ENCODE results near the gene SAXO2.
"Not testable (repeated sequence)": the region's sequence is repeated elsewhere in the genome, so short reads cannot be mapped to it uniquely, and the experiment has no call there.

Gene SAXO2, protein sequence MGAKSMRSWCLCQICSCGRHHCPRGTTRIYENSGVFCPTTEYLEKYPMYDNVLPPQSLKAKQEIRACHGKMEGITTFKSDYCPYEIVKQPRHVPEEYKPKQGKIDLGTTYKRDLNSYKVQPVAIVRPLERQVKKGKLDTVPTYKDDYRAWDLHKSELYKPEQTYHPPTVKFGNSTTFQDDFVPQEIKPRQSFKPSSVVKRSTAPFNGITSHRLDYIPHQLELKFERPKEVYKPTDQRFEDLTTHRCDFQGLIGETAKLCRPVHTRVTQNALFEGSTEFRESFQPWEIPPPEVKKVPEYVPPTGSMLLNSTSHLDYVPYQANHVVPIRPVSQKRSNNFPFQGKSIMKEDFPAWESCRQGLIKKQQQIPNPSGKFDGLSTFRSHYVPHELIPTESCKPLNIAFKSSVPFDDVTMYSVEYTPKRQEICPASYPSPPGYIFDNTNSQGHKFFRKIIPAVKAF

DNA sequence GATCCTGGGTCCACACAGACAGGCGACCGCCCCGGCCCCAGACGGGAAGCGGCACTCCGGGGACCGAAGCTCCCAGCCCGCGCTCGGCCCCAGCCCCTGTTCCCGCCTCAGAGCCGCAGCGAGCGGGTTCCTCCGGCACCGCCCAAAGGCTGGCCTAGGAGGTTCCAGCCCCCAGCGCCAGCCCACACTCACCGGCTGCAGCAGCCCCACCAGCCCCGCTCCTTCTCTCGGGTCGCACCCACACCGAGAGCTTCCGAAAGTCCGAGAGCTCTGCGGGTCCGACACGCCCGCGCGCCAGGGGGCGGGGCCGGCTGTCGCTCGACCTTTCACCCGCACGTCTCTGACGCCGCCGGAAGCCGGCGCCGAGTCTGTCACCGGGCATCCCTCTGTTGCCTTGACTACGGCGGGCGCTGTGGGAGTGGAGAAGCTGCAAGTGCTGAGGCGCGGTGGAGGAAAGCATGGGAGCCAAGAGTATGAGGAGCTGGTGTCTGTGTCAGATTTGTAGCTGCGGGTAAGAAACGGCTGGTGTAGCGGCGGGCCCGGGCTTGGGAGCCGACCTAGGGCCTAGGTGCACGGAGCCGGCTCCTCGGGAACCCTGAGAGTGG lies at the start of gene SAXO2, which contains the start of gene EFL1:
TSS of gene SAXO2 (plus strand) at position 397 of the 605 bp plus-strand sequence. CDS start at position 459, 62 bp downstream.
TSS of gene EFL1 (minus strand) at position 313 of the 605 bp plus-strand sequence. CDS start 956 bp downstream, outside the sequence.
- in situ Hi-C loops (cut with HindIII; ENCODE audit: low sequenced_read_pairs), result no loop called here

DNA sequence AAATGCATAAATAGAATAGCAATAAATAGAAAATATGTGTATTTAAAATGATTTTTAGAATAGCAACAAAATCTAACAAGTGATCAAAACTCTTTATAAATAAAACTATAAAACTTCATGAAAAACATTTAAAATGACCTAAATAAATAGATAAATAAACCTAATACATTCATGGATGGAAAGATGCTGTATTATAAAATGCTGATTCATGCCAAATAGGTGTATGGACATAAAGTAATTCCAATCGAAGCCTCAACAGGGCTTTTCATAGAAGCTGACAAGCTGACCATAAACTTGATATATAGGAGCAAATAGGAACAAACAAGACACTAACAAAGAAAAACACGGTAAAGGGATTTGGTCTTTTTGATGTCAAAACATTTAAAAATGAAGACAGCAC lies 46.5 kb upstream of the SAXO2 start:
- in situ Hi-C loops (cut with HindIII; ENCODE audit: low sequenced_read_pairs), result not testable (repeated sequence)

DNA sequence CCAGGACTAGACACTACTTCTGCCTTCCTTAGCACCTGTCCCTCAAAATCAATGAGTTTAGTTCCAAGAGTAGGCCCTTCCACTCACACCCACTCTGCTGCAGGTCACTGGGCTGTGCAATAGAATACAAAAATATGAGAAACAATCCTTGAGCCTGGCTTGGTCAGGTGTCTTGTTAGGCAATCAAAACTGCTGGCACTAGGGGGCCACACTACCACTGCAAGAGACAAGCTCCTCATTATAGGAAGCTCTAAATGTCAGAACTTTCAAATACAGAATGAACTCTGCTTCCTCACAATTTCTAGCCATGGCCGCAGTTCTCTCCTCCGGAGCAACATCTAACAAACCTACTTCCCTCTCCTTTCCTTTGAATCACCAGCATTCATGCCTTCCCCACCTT lies 41.1 kb upstream of the SAXO2 start:
- in situ Hi-C loops (cut with HindIII; ENCODE audit: low sequenced_read_pairs), result not testable (repeated sequence)

DNA sequence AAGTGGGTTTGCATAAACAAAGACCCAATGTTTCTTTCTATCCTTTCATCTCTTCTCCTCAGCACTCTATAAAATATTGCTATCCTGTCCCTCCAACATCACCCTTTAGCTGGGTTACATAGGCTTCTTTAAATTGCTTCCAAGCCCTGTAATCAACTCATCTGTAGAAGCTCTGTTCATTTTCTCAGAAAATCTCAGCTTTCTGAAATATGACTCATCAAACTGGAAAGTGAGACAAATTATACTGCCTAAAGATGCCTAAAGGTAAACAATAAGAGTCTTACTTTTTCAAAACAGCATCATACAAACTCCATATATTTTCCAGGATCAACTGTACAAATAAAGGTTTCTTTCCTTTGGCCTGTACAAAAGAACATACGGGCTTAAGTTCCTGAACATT lies 33.9 kb upstream of the SAXO2 start:
- in situ Hi-C loops (cut with HindIII; ENCODE audit: low sequenced_read_pairs), result no loop called here

DNA sequence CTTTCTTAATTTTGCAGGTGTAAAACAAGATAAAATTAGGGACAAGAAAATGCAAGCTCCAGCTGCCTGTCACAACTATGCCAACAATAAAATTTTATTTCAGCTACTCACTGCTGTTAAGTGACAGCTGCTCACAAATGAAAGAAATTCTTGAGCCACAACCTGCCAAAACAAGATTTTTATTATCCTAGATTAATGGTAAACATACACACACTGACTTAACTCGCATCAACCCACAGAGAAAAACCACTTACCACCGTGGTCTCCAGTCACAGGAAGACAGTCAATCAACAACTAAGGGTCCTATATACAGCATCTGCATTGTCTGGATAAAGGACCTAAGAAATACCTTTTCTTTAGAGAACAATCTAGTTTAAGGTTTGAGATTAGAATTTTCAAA lies 31.4 kb upstream of the SAXO2 start:
- in situ Hi-C loops (cut with HindIII; ENCODE audit: low sequenced_read_pairs), result no loop called here

DNA sequence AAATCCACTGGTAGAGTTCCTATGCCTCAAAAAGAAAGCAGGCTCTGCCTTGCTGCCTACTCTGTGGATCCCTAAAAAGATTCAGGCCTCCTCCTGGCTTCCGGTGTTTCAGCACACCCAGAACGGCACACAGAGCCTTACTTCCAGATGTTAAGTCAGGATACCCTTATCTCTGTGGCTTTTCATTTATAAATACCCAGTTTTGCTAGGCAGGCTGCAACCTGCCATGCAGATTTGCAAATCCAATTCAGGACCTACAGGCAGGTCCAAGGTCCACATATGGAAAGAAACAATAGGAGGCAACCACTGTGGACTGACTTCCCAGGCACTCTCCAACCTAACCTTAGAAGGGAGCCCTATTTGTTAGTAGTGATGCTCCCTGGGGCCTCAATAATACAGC lies 30.8 kb upstream of the SAXO2 start:
- in situ Hi-C loops (cut with HindIII; ENCODE audit: low sequenced_read_pairs), result no loop called here

DNA sequence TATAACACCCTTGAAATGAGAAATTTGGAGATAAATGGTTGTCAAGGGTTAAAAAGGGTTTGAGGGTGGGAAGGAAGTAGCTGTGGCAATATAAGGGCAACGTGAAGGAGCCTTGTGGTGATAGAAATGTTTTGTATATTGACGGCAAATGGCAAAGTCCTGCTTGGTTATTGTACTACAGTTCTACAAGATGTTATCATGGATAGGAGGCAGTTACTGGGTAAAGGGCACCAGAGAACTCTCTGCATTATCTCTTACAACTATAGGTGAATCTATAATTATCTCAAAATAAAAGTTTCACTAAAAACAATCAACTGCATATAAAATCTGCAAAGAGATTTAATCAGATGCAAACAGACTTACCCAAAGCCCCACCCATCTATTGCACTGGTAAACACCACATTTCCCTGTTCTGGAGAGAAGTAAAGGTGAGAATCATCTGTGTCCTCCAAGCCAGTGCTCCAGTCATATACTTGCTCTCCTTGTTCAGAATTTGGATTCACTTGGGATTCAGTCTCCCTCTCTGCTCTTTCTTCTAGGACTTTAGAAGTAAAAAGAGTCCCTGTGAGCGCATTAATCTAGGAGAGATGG lies 24.6 kb upstream of the SAXO2 start:
- in situ Hi-C loops (cut with HindIII; ENCODE audit: low sequenced_read_pairs), result not testable (repeated sequence)

DNA sequence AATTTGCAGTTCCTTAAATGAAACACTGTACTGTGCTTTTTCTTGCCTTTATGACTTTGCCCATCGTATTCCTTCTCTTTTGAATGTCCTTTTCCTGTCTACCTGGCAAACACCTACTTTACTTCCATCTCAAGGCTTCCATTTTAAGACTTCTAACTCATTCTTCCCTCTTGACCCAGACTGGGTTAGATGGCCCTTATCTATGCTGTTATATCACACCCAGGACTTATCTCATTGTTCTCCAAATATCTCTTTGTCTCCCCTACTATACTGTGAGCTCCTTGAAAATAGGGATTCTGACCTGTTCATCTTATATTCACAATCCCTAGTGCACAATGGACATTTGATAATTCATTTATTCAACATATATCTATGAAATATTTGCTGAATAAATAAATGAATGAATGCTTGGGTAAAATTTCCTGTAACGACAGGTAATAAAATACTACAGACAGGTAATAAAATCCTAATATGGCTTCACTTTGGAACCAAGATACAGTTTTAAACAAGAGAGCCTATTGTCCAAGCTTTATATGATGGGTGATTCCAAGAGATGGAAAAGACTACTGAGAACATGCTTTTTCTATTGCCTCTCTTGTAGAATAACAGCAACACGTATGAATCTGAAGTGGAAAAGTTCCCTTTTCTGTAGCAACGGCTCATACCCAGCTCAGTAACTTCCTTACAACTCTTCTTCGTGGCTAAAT lies 22.8 kb upstream of the SAXO2 start:
- in situ Hi-C loops (cut with HindIII; ENCODE audit: low sequenced_read_pairs), result no loop called here

DNA sequence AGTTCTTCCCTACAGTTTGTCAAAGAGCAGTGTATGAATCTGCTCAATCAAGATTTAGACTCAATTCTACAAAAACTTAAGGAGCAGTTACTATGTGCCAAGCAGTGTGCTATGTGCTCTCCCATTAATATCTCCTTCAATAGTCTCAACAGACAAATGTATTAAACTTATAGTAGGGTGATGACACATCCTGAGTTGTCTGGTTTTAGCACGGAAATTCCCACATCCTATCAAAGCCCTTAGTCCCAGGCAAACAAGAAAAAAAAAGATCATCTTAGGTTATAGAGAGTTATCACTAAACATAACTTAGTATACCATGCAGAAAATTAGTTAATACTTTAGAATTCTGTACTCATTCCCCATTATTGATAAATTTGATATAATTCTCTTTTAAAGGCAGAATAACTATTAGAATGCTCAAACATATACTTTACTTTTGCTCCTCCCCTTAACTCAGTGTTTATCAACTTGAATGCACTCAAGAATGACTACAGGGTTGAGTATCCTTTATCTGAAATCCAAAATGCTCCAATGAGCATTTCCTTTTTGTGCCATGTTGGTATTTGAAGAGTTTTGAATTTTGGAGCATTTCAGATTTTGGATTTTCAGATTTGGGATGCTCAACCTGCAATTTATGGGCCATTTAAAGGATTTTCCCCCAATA lies 20.6 kb upstream of the SAXO2 start:
- in situ Hi-C loops (cut with HindIII; ENCODE audit: low sequenced_read_pairs), result not testable (repeated sequence)

DNA sequence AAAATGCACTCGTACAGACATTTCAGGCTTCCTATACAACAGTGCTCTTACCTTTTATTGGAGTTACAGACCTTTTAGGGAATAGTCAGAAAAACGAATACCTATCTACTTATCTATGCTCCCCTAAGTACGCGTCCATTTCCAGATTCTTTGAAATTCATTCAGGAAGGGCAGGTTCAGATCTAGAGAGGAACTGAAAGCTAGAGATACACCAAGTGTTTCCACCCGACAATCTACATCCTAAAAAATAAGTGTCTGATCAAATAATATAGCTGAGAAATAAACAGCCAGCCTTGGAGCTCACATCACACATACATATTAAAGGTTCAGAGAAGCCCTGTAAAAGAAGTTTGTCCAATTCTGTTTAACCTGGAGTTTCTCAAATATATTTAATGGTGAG lies 19.0 kb upstream of the SAXO2 start:
- in situ Hi-C loops (cut with HindIII; ENCODE audit: low sequenced_read_pairs), result not testable (repeated sequence)

DNA sequence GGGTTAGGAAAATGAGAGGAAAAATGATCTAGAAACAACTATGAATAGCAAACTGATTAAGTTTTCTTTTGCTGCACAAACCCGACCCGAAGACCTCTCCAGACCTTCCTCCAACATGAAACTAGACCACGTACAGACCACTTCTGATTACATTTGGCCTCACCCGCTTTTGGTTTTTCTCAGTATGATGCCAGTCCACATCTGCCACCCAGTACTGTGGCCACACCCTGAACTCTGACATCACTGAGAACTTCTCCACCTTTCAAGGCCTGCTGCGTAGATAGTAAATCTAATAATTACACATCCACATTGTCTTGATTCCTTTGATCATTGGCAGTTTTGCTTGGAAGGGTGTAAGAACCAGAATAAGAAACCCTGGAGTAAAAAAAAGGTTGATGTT lies 16.7 kb upstream of the SAXO2 start:
- in situ Hi-C loops (cut with HindIII; ENCODE audit: low sequenced_read_pairs), result not testable (repeated sequence)

DNA sequence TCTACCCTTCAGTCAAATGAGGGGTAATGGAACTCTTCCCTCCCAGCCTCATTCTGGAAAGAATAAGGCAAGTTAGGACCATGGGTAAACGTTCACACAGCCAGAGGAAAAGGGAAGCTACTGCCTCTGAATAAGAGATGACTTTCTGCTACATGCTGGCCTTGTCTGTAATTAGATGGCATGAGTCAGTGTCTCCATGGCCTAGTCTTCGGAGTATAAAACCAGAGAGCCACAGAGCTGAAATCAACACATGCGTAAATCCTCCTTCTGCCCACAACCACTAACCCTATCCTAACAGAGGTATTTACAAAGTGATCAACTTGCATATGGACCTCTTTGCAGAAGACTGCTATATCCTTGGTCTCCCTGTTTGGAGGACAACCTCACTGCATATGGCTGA lies 14.4 kb upstream of the SAXO2 start:
- in situ Hi-C loops (cut with HindIII; ENCODE audit: low sequenced_read_pairs), result not testable (repeated sequence)

DNA sequence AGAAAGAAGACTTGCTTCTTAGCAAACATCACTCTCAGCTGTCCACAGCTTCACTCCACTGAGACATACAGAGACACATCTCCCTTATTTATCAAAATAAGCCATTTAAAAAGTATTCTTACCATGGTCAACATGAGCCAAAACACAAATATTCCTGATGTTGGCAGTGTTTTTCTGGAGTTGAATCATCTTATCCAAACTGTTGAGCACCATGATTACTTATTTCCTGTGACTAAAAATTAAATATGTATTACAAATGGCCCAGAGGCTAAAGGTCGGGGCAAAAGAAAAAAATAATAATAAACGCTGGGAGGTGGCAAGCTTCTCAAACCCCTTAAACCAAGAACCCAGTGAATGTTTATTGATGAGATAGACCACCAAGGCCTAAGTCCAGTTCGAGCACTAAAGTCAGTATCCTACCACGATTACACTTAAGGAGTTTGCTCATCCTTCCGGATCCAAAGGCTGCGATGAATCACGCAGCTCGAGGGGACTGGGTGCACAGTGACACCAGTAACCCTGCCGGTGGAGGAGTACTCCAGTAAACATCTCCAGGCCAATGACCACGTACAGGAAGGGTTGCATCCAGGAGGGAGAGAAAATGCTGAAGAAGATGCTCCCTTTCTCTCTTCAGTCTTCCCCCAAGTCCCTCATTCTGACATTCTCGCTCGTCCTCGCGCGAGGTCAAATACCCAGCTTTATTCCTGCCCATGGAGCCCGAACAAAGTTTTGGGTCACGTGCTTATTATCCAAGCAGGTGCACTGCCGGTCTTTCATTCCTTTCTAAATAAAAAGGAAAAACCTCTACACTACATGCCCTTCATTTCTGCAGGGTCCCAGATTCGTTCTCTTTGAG lies 824 bp upstream of the SAXO2 start:
- in situ Hi-C loops (cut with HindIII; ENCODE audit: low sequenced_read_pairs), result not testable (repeated sequence)

DNA sequence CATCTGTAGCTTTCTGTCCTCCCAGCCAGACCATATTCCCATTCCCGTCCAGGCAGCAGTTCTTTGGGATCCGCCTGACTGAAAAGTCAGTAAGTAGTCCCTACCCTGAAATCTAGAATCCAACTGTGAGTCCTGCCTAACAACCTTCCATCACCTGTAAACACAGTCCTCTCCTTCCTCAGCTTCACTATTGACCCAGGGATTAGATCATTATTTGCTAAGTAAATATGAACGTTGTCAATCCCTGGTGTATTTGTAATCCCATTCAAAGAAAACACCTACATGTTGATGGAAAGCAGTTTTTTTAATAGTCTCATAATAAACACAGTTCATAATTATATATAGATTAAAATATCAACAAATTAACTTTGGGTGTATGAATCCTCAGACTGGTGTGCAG lies 732 bp downstream of the SAXO2 start:
- in situ Hi-C loops (cut with HindIII; ENCODE audit: low sequenced_read_pairs), result no loop called here

DNA sequence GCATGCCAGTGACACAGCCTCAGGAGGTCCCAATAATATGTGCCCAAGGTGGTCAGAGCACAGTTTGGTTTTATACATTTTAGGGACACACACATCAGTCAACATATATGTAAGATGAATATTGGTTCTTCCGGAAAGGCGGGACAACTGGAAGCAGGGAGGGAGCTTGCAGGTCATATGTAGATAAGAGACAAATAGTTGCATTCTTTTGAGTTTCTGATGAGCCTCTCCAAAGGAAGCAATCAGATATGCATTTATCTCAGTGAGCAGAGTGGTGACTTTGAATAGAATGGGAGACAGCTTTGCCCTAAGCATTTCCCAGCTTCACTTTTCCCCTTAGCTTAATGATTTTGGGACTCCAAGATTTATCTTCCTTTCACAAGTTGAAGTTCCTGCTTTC lies 4.5 kb downstream of the SAXO2 start:
- in situ Hi-C loops (cut with HindIII; ENCODE audit: low sequenced_read_pairs), result not testable (repeated sequence)

DNA sequence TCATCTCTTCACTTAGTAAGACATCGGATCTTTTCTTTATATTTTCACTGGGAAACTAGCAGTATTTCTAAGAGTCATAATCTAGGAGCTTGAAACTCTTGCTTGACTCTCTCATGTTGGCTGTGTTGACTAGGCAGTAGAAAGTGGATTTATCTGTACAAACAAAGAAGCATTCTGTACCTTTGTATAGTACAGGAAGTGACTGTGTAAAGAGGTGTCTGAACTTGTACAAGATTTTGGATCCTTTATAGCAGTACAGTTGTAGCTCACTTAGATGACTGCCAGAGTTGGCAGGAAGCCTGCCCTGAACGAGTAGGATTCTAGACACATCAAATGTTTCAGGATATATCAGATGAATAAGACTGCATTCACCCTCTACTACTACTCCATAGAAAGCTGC lies 5.8 kb downstream of the SAXO2 start:
- in situ Hi-C loops (cut with HindIII; ENCODE audit: low sequenced_read_pairs), result not testable (repeated sequence)

DNA sequence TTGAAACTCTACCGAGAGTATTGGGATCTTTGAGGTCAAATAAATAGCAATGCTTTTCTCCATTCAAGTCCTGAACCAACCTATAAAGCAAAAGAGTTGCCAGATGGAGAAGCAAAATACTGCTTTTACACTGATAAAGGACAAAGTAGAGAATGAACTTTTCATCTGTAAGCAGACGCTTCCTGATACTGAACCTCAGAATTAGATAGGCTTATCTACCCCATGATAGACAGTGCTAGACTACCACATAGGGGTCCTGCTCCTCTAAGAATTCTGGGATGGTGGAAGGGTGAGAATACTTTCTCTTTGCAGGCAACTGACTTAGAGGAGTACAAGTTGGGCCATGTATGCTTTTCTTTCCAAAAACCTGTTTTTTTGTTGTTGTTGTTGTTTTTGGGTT lies 9.5 kb downstream of the SAXO2 start:
- in situ Hi-C loops (cut with HindIII; ENCODE audit: low sequenced_read_pairs), result no loop called here

DNA sequence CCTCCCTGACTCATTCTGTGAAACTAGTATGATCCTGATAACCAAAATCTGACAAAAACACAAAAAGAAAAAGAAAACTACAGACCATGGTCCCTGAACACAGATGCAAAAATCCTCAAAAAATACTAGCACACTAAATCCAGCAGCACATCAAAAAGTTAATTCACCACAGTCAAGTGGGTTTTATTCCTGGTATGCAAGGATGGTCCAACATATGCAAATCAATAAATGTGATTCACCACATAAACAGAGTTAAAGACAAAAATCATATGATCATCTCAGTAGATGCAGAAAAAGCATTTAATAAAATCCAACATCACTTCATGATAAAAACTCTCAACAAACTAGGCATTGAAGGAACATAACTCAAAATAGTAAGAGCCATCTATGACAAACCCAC lies 12.8 kb downstream of the SAXO2 start:
- in situ Hi-C loops (cut with HindIII; ENCODE audit: low sequenced_read_pairs), result no loop called here

DNA sequence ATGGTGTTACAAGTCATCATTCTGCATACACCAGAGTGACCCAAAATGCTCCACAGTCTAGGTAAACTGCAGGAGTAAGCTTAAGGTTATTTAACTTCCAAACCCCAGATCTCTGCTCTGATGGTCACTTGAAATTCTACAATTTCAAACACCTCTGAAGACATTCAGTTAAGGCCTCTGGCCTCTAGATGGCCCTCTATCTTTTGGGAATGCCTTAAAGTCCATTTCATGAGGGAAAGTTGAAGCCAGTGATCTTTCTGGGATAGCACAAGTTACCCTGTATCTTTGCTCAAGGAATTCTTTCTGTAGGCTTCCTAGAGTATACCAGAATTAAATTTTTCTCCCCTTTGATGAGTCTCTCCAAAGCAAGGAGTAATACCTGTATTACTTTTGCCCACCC lies 18.7 kb downstream of the SAXO2 start:
- in situ Hi-C loops (cut with HindIII; ENCODE audit: low sequenced_read_pairs), result not testable (repeated sequence)

DNA sequence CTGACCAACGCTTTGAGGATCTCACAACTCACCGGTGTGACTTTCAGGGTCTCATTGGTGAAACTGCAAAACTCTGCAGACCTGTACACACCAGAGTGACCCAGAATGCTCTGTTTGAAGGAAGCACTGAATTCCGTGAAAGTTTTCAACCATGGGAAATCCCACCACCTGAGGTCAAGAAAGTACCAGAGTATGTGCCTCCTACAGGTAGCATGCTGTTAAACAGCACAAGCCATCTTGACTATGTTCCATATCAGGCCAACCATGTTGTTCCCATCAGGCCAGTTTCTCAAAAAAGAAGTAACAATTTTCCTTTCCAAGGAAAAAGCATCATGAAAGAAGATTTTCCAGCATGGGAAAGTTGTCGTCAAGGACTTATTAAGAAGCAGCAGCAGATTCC lies 19.8 kb downstream of the SAXO2 start:
- in situ Hi-C loops (cut with HindIII; ENCODE audit: low sequenced_read_pairs), result not testable (repeated sequence)
